IPS-18c (cell line): Measurements from ENCODE around the gene FYCO1.

ENCODE experiments used
- H3K4me3 ChIP-seq: 2 replicates; pipeline ENCODE4 v1.7.0; 2013; ENCODE audit warnings: low read depth, mild to moderate bottlenecking, low read length, moderate library complexity; ENCODE audit not compliant: insufficient read depth
- H3K9me3 ChIP-seq: one replicate; pipeline ENCODE4 v1.6.1; 2013; ENCODE audit warnings: mild to moderate bottlenecking, low read length, moderate library complexity; ENCODE audit not compliant: control insufficient read depth, insufficient read depth

Gene FYCO1

GRCh38 chr3:45895686-45896468, 99.7 kb downstream of the FYCO1 start:
- Histone ChIP-seq H3K4me3 (no peak overlapping the region), H3K9me3 (peaks cover 2% of the 10 kb centered on the region)

DNA sequence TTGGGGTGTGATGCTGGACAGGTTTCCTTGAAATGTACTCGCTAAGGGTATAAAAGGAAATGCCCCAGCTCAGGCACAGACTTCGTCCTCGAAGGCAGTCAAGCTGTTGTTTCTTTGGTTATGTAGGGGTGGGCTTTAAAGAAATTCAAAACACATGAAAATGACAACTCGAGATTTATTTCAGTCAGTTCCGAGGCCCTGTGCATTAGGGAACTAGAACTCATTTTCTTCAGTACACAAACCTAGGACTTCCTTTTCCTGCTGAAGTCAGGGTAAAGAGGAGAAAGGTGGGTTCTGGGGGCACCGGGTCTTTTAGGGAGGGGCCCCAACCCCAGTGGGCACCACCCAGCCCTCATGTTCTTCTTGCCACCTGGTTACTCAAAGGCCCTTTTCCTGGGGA, 101.6 kb downstream of the FYCO1 start:
- peaks cover 2% of the 10 kb centered on the region for H3K9me3 ChIP-seq
- no peak overlapping the region for H3K4me3 ChIP-seq

- no peak overlapping the region for H3K4me3 ChIP-seq
Measured at GRCh38 chr3:45892161-45892560, 103.5 kb downstream of the FYCO1 start.

DNA sequence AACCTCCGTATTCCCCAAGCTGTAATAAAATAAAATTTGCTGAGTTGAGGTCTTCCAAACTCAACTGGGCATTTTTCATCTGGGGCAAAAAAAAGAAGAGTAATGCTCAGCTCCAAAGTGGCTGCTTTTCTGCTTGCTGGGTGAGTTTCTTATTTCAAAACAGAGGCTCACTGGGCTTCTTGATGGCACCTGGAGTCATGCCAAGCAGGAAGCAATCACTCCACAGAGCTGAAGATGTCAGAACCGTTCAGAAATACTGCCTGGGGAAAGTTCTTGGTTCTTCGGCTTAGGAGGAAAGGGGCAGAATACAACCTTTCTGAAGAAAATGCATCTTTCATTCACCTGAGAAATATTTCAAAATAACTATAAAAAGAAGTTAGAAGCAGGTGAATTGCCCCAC, 105.2 kb downstream of the FYCO1 start:
- Histone ChIP-seq H3K4me3 (no peak overlapping the region), H3K9me3 (no peaks in the 10 kb centered on the region)

More at GRCh38 chr3:45892161-45892560, 103.5 kb downstream of the FYCO1 start:
- H3K9me3 ChIP-seq: peaks cover 2% of the 10 kb centered on the region

DNA sequence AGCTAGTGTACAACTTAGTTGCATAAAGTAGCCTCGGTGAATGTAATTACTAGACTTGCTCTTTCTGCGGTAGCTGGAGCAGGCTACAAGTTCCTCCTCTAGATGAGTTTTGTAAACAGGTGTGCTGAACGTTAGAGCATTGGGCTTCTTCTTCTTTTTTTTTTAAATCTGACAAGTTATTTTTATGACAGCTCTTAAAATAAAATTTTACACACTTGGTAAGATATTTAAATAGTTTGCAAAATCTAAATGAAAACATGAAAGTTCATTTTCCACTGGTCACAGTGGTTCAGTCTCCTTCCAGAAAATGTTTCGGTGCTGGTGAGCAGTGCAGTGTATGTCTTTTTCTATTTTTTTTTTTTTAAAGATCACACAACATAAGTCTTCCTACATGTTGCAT, 106.3 kb downstream of the FYCO1 start:
- Histone ChIP-seq H3K4me3 (no peak overlapping the region), H3K9me3 (no peaks in the 10 kb centered on the region)

GRCh38 chr3:45887759-45888511, 107.7 kb downstream of the FYCO1 start:
- H3K9me3 ChIP-seq: no peaks in the 10 kb centered on the region
- no peak overlapping the region for H3K4me3 ChIP-seq

DNA sequence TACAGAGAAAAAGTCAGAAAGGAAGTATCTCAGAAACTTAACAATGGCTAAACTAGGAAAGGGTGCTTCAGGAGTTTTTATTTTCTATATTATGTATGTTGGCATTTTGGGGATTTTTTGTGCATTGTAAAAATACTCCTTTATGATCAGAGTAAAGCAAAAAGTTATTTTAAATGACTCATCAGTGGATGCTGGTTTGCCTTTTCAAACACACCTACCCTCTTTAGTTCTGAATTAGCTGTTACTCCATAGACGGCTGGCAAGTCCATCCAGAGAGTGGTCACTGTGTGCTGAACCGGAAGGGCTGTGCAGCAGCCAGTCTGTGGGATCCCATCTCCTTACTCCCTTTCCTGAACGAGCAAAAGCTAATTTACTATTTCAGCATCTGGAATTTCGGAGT, 108.3 kb downstream of the FYCO1 start:
- Histone ChIP-seq H3K4me3 (no peak overlapping the region), H3K9me3 (no peaks in the 10 kb centered on the region)

GRCh38 chr3:45885979-45886705, 109.5 kb downstream of the FYCO1 start, which contains the start of gene CCR9:
CCR9 (plus strand) TSS chr3:45886543; CDS start chr3:45894934, 8,391 bp downstream.
- Histone ChIP-seq H3K4me3 (no peak within 1 kb of the TSS), H3K9me3 (no peaks in the 10 kb centered on the region)

DNA sequence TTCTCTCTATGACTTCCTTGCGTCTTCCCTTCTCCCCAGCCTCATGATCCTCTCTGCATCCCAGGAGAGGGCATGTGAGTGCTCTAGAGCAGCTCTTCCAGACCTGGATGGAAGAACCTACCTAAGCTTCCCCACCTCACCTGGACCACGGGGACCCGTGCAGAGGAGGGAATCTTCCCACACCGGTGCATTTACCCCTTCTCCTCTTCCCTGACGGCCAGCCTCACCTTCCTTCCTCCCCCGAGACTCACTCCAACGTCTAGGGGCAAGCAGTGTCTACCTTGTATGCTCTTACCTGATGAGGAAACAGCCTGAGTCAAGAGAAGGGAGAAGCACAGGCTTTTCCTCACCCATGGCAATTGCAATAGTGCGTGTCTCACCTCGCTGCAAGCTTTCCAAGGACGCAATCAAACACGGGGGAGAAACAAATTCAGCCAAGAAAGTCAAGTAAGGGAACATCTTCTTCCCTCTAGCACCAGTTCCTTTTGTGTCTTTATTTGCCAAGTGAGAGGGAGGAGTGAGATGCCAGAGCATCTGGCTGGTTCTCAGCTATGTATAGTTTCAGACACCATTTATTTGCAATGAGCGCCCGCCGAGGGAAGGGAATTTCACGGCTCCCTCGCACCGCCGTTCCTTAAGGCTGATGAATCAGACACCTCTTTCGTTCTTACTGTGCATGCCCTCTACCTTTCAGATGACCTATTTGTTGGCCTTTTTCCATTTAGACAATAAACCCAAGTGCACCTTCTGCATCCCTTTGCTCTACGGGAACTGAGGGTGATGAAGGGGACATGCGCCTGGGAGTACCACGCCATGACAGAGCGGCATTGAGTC, 111.0 kb downstream of the FYCO1 start:
- Histone ChIP-seq H3K4me3 (no peak overlapping the region), H3K9me3 (no peaks in the 10 kb centered on the region)

DNA sequence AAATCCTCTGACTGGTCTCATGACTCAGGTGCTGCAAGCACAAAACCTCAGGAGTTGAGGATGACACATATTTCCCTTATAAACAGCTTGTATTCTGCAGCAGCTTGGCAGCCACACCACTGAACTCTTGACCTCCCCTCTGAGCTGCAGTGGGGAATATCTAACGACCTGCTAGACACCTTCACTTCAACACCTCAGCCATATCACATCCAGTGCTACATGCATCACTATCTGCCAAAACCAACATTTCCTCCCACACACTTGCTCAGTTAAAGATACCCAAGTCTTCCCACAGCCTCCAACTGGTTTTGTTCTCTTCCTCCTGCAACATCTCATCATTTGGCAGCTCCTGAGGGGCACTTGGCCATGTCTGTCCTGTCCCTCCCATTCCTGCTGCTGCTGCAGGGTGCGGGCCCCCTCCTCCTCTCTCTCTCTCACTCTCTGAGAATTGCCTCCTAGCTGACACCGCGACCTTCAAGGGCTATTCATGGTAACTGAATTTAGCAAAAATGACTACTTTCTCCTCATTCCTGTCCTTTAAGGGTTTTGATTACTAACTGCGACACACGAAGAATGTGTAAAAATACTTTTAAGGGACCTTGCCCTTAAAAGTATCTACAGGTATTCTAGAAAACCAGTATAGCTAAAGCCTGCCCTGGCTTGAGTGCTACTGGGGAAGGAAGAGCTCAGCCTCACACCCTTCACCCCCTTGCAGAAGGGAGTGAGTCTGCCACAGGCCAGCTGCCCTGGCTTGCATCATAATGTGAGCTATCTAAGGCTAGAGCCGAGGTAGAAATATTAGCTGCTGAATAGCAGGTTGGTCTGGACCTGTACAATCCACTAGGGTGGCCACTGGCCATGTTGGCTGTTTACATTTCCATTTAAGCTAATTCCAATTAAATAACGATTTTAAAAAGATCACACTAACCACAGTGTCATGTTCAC, 114.3 kb downstream of the FYCO1 start:
- Histone ChIP-seq H3K4me3 (no peak overlapping the region), H3K9me3 (no peaks in the 10 kb centered on the region)

GRCh38 chr3:45880725-45881077, 114.9 kb downstream of the FYCO1 start:
- Histone ChIP-seq H3K9me3 (no peaks in the 10 kb centered on the region), H3K4me3 (no peak overlapping the region)

- H3K9me3 ChIP-seq: no peaks in the 10 kb centered on the region
- H3K4me3 ChIP-seq: no peak overlapping the region
Measured at GRCh38 chr3:45878124-45878523, 117.5 kb downstream of the FYCO1 start.

- Histone ChIP-seq H3K9me3 (no peaks in the 10 kb centered on the region), H3K4me3 (no peak overlapping the region)
Measured at GRCh38 chr3:45874677-45875346, 120.8 kb downstream of the FYCO1 start.

DNA sequence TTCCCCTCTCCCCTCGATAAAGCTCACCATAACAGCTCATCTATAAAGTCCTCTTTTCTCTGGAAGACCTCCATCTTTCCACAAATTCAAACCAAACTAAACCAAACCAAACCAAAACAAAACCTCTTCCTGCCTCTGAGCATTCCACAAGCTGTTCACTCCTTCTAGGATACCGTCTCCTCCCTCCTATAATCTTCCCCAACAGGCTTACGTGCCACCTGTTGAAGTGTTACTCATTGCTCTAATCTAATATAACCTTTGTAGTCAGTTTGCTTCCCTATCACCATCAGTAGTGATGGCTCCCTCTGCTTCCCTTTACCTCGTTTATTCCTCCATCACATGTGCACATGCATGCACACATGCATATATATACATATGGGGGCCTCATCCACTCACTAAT, 122.0 kb downstream of the FYCO1 start:
- no peak overlapping the region for H3K4me3 ChIP-seq
- H3K9me3 ChIP-seq: no peaks in the 10 kb centered on the region

GRCh38 chr3:45873036-45873435, 122.6 kb downstream of the FYCO1 start:
- Histone ChIP-seq H3K4me3 (no peak overlapping the region), H3K9me3 (no peaks in the 10 kb centered on the region)

DNA sequence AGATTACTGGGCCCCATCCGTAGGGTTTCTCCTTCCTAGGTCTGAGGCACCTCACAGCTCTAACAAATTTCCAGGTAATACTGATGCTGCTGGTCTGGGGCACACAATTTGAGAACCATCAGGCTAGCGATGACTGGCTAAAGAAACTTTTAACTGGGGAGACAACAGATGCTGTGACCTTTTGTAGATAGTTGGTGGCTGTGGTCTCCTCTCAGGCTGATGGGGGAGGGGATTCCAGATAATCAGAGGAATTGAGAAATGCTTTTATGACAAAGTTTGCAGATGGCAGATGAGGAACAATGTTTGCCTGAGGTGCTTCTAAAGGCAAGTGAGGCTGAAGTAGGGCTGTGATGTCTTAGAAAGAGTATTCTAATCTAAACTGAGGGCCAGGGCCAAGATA, 123.1 kb downstream of the FYCO1 start:
- H3K4me3 ChIP-seq: no peak overlapping the region
- no peaks in the 10 kb centered on the region for H3K9me3 ChIP-seq
